Ishikawa (cell line): ENCODE results near the gene SLC25A6.

Source experiments
- CEBPB ChIP-seq: IDR thresholded peaks from 2 replicates; pipeline ENCODE4 v1.6.1; 2012
- CREB1 ChIP-seq: IDR thresholded peaks from 2 replicates; pipeline ENCODE4 v1.6.1; 2012; ENCODE audit warnings: low read depth
- EGR1 ChIP-seq: IDR thresholded peaks from 2 replicates; pipeline ENCODE4 v1.6.1; 2012
- EP300 ChIP-seq: IDR thresholded peaks from 2 replicates; pipeline ENCODE4 v1.6.1; 2012; ENCODE audit warnings: borderline replicate concordance
- FOXM1 ChIP-seq: IDR thresholded peaks from 2 replicates; pipeline ENCODE4 v1.6.1; 2012; ENCODE audit warnings: low read depth, borderline replicate concordance
- MAX ChIP-seq: IDR thresholded peaks from 2 replicates; pipeline ENCODE4 v1.6.1; 2012
- NFIC ChIP-seq: IDR thresholded peaks from 2 replicates; pipeline ENCODE4 v1.6.1; 2012
- RAD21 ChIP-seq: IDR thresholded peaks from 2 replicates; pipeline ENCODE4 v1.6.1; 2012; ENCODE audit warnings: low read depth
- TAF1 ChIP-seq: IDR thresholded peaks from 2 replicates; pipeline ENCODE4 v1.6.1; 2012; ENCODE audit warnings: low read depth, mild to moderate bottlenecking
- TCF12 ChIP-seq: IDR thresholded peaks from 2 replicates; pipeline ENCODE4 v1.6.1; 2012; ENCODE audit warnings: low read depth
- TEAD4 ChIP-seq: IDR thresholded peaks from 2 replicates; pipeline ENCODE4 v1.6.1; 2012
- YY1 ChIP-seq: IDR thresholded peaks from 2 replicates; pipeline ENCODE4 v1.6.1; 2012; ENCODE audit warnings: low read depth
- ZBTB7A ChIP-seq: IDR thresholded peaks from 2 replicates; pipeline ENCODE4 v1.6.1; 2012; ENCODE audit warnings: low read depth
- TF ChIP-seq, protein P1 (sequence below): IDR thresholded peaks from 2 replicates; pipeline ENCODE4 v1.6.1; 2012
- TF ChIP-seq, protein P2 (sequence below): IDR thresholded peaks from 2 replicates; pipeline ENCODE4 v1.6.1; 2012; ENCODE audit warnings: low read depth, mild to moderate bottlenecking

SLC25A6 gene

GRCh38 chrX:1425381-1425780 lies 33.5 kb upstream of the SLC25A6 start:
- TF ChIP-seq EP300 (no peak), MAX (no peak), EGR1 (no peak), CREB1 (no peak), NFIC (no peak), CEBPB (no peak), ZBTB7A (no peak), YY1 (no peak), TEAD4 (no peak), RAD21 (no peak), TCF12 (no peak), TAF1 (no peak), FOXM1 (no peak)
- TF ChIP-seq, protein P1, sequence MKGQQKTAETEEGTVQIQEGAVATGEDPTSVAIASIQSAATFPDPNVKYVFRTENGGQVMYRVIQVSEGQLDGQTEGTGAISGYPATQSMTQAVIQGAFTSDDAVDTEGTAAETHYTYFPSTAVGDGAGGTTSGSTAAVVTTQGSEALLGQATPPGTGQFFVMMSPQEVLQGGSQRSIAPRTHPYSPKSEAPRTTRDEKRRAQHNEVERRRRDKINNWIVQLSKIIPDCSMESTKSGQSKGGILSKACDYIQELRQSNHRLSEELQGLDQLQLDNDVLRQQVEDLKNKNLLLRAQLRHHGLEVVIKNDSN, result no peak
- TF ChIP-seq, protein P2, sequence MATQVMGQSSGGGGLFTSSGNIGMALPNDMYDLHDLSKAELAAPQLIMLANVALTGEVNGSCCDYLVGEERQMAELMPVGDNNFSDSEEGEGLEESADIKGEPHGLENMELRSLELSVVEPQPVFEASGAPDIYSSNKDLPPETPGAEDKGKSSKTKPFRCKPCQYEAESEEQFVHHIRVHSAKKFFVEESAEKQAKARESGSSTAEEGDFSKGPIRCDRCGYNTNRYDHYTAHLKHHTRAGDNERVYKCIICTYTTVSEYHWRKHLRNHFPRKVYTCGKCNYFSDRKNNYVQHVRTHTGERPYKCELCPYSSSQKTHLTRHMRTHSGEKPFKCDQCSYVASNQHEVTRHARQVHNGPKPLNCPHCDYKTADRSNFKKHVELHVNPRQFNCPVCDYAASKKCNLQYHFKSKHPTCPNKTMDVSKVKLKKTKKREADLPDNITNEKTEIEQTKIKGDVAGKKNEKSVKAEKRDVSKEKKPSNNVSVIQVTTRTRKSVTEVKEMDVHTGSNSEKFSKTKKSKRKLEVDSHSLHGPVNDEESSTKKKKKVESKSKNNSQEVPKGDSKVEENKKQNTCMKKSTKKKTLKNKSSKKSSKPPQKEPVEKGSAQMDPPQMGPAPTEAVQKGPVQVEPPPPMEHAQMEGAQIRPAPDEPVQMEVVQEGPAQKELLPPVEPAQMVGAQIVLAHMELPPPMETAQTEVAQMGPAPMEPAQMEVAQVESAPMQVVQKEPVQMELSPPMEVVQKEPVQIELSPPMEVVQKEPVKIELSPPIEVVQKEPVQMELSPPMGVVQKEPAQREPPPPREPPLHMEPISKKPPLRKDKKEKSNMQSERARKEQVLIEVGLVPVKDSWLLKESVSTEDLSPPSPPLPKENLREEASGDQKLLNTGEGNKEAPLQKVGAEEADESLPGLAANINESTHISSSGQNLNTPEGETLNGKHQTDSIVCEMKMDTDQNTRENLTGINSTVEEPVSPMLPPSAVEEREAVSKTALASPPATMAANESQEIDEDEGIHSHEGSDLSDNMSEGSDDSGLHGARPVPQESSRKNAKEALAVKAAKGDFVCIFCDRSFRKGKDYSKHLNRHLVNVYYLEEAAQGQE, result no peak

DNA sequence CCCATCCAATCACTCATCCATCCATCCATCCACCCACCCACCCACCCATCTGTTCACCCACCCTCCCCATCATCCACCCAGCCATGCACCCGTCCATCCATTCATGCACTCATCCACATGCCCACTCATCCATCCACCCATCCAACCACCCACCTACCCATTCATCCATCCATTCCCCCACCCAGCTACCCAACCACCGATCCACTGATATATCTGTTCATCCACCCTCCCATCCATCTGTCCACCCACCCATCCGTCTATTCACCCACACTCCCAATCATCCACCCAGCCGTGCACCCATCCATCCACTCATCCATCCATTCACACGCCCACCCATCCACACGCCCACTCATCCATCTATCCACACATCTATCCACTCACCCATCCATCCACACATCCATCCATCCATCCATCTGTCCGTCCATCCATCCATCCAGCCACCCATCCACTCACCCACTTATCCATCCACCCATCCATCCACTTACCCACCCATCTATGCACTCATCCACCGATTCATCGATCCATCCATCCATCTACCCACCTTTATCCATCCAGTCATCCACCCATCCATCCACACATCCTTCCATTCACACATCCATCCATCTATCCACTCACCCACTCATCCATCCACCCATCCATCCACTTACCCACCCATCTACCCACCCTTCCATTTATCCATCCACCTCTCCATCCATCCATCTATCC lies 32.4 kb upstream of the SLC25A6 start:
- TF ChIP-seq YY1 (no peak), TCF12 (no peak), TAF1 (no peak), EGR1 (no peak), RAD21 (no peak), CREB1 (no peak), CEBPB (no peak), FOXM1 (no peak)
- TF ChIP-seq, protein P1, result no peak
- TF ChIP-seq, protein P2, result no peak

DNA sequence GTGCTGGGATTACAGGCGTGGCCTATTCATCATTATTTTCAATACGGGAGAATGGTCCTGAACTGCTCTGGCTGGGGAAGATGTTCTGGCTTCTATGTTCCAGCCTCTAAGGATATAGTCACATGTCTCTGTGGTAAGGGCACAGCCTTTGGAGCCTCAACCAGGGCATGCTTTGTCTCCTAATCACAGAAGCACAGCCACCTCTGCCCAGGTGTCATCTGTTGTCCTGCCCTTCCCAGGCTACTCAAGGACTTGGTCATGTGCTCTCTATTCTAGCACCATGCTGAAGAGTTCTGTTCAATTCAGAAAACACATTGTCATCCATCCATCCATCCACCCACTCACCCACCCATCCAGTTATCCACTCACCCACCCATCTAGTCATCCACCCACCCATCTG lies 31.3 kb upstream of the SLC25A6 start:
- TF ChIP-seq NFIC (no peak), CEBPB (no peak), EGR1 (no peak), RAD21 (no peak)

DNA sequence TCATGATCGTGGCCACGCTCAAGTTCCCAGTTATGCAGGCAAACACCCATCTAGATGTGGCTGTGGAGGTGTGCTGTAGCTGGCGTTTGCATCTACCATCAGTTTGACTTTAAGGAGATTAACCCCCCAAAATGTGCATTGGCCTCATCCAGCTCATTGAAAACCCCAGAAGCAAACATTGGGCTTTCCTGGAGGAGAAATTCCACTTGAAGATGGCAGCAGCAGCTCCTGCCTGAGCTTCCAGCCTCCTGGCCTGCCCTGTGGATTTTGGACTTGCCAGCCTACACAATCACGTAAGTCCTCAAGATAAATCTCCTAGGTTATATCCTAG lies 30.2 kb upstream of the SLC25A6 start:
- TF ChIP-seq TCF12 (no peak), FOXM1 (no peak), CEBPB (no peak), TEAD4 (no peak), YY1 (no peak), MAX (no peak)

- TF ChIP-seq TAF1, result no peak
- TF ChIP-seq ZBTB7A, result no peak
- TF ChIP-seq, protein P1, result no peak
- no peak for TF ChIP-seq NFIC
- no peak for TF ChIP-seq MAX
- TF ChIP-seq RAD21, result no peak
- no peak for TF ChIP-seq FOXM1
- no peak for TF ChIP-seq YY1
- TF ChIP-seq, protein P2, result no peak
- no peak for TF ChIP-seq EGR1
- no peak for TF ChIP-seq TCF12
- TF ChIP-seq CREB1, result no peak
- TF ChIP-seq EP300, result no peak
- TF ChIP-seq CEBPB, result no peak
- no peak for TF ChIP-seq TEAD4
Measured at GRCh38 chrX:1421433-1422134, 29.7 kb upstream of the SLC25A6 start.
